ENCODE data around the gene ZNF287.

ZNF287 gene

GRCh38 chr17:16516594-16517051 is 52.4 kb downstream of the ZNF287 start:
- DNase-seq (ENCODE audit: low read depth, low spot score), result no peak

- no peak for DNase-seq (ENCODE audit: low read depth, low spot score)
Measured at GRCh38 chr17:16515933-16516332, 53.1 kb downstream of the ZNF287 start.

- DNase-seq (ENCODE audit: low read depth, low spot score), result no peak
Measured at GRCh38 chr17:16513873-16514272, 55.1 kb downstream of the ZNF287 start.

GRCh38 chr17:16512011-16512410 is 57.0 kb downstream of the ZNF287 start:
- DNase-seq (ENCODE audit: low read depth, low spot score), result no peak

GRCh38 chr17:16511593-16511992 is 57.4 kb downstream of the ZNF287 start:
- no peak for DNase-seq (ENCODE audit: low read depth, low spot score)

GRCh38 chr17:16507918-16508533 is 61.0 kb downstream of the ZNF287 start:
- no peak for DNase-seq (ENCODE audit: low read depth, low spot score)

- no peak for DNase-seq (ENCODE audit: low read depth, low spot score)
Measured at GRCh38 chr17:16506188-16506587, 62.8 kb downstream of the ZNF287 start.

- DNase-seq (ENCODE audit: low read depth, low spot score), result no peak
Measured at GRCh38 chr17:16504984-16505383, 64.0 kb downstream of the ZNF287 start.
